Uterus (tissue), 2 donors: Measurements from ENCODE around the gene TSPAN13.

Source experiments
- POLR2A ChIP-seq, 2 donors: fragments of 450-650 bp; IDR thresholded peaks; one replicate each; pipeline ENCODE4 v1.6.1; 2016; ENCODE audit warnings: antibody characterized with exemption in 2 of 2, mild to moderate bottlenecking in 1 of 2, moderate library complexity in 1 of 2
- TF ChIP-seq, protein P1 (sequence below), 4 experiments: fragments of 200-600 bp in 2 of 4; fragments of 450-650 bp in 2 of 4; sonication (generic) in 2 of 4; IDR thresholded peaks; one replicate each; pipeline ENCODE4 v1.5.1; 2016 to 2019; ENCODE audit warnings: antibody characterized with exemption in 4 of 4, mild to moderate bottlenecking in 2 of 4, moderate library complexity in 1 of 4

DNA sequence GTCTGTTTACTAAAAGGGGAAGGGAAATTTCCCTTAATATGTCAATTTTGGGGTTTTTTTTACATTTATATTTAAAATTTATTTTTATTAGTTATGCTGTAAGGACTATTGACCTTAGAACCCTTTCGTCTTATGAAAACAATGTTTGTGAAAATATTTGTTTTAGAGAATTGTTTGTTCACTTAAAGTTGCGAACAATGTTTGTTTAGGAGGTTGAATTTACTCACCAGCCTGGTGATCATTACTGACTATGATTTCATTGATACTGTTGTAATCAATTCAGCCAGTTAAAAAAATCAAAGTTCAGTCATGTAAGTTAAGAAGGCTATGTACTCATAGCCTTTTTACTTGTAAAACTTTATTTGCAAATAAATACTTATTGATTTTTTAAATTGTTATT lies 27.4 kb upstream of the TSPAN13 start:
- TF ChIP-seq, protein P1, sequence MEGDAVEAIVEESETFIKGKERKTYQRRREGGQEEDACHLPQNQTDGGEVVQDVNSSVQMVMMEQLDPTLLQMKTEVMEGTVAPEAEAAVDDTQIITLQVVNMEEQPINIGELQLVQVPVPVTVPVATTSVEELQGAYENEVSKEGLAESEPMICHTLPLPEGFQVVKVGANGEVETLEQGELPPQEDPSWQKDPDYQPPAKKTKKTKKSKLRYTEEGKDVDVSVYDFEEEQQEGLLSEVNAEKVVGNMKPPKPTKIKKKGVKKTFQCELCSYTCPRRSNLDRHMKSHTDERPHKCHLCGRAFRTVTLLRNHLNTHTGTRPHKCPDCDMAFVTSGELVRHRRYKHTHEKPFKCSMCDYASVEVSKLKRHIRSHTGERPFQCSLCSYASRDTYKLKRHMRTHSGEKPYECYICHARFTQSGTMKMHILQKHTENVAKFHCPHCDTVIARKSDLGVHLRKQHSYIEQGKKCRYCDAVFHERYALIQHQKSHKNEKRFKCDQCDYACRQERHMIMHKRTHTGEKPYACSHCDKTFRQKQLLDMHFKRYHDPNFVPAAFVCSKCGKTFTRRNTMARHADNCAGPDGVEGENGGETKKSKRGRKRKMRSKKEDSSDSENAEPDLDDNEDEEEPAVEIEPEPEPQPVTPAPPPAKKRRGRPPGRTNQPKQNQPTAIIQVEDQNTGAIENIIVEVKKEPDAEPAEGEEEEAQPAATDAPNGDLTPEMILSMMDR (IDR thresholded peaks at IDR 0.05) = no peak
- no peak for TF ChIP-seq POLR2A (IDR thresholded peaks at IDR 0.05)
